Brain pericyte (primary cell): ENCODE measurements around the gene GALNT14.
"Not testable (repeated sequence)": the region's sequence is repeated elsewhere in the genome, so short reads cannot be mapped to it uniquely, and the experiment has no call there.

Experiments
- DNase-seq: peaks from one replicate; pipeline ENCODE4 v3.0.0-alpha.2; 2012; ENCODE audit warnings: low read depth, low spot score

Gene GALNT14

GRCh38 chr2:30940839-30941238 lies 197.4 kb downstream of the GALNT14 start:
- DNase-seq, result no peak

GRCh38 chr2:30939364-30939763 lies 198.9 kb downstream of the GALNT14 start:
- no peak for DNase-seq

GRCh38 chr2:30938196-30938595 lies 200.0 kb downstream of the GALNT14 start:
- no peak for DNase-seq

- no peak for DNase-seq
These were observed 201.3 kb downstream of the GALNT14 start for GRCh38 chr2:30936977-30937376.

GRCh38 chr2:30935795-30936194 lies 202.4 kb downstream of the GALNT14 start:
- no peak for DNase-seq

GRCh38 chr2:30934066-30934465 lies 204.2 kb downstream of the GALNT14 start:
- DNase-seq, result no peak

- DNase-seq, result no peak
These were observed 204.7 kb downstream of the GALNT14 start for GRCh38 chr2:30933496-30933895.

GRCh38 chr2:30932870-30933269 lies 205.4 kb downstream of the GALNT14 start:
- no peak for DNase-seq

- DNase-seq, result no peak
These were observed 206.3 kb downstream of the GALNT14 start for GRCh38 chr2:30931841-30932407.

- no peak for DNase-seq
These were observed 207.5 kb downstream of the GALNT14 start for GRCh38 chr2:30930716-30931115.

- DNase-seq, result no peak
These were observed 210.7 kb downstream of the GALNT14 start for GRCh38 chr2:30927465-30928075.

- DNase-seq, result no peak
These were observed 211.6 kb downstream of the GALNT14 start for GRCh38 chr2:30926606-30927005.

- no peak for DNase-seq
These were observed 214.6 kb downstream of the GALNT14 start for GRCh38 chr2:30923623-30924022.

- DNase-seq, result no peak
These were observed 217.7 kb downstream of the GALNT14 start for GRCh38 chr2:30920511-30920910.

GRCh38 chr2:30915486-30915885 lies 222.8 kb downstream of the GALNT14 start:
- no peak for DNase-seq

GRCh38 chr2:30914456-30914855 lies 223.8 kb downstream of the GALNT14 start:
- DNase-seq, result no peak

GRCh38 chr2:30912056-30912455 lies 226.2 kb downstream of the GALNT14 start:
- DNase-seq, result no peak

GRCh38 chr2:30911327-30911726 lies 226.9 kb downstream of the GALNT14 start:
- DNase-seq, result no peak

GRCh38 chr2:30910686-30911085 lies 227.6 kb downstream of the GALNT14 start:
- no peak for DNase-seq

GRCh38 chr2:30904437-30904836 lies 233.8 kb downstream of the GALNT14 start:
- DNase-seq, result not testable (repeated sequence)

GRCh38 chr2:30903326-30903725 lies 234.9 kb downstream of the GALNT14 start:
- no peak for DNase-seq

- DNase-seq, result no peak
These were observed 237.9 kb downstream of the GALNT14 start for GRCh38 chr2:30900381-30900780.

GRCh38 chr2:30899516-30900054 lies 238.7 kb downstream of the GALNT14 start:
- DNase-seq, result no peak
